Measurements from ENCODE around the gene HS6ST3.

The HS6ST3 gene

GRCh38 chr13:96792188-96792587 lies 702.3 kb downstream of the HS6ST3 start:
- Mint-ChIP-seq H3K27me3 (ENCODE audit: low read depth) (no peaks in the 10 kb centered on the region), H3K36me3 (ENCODE audit: low read depth) (no peaks in the 10 kb centered on the region), H3K4me1 (ENCODE audit: low read depth) (no peaks in the 10 kb centered on the region), H3K9me3 (no peaks in the 10 kb centered on the region), H3K4me3 (no peak overlapping the region), H3K27ac (no peak overlapping the region)

GRCh38 chr13:96792736-96793403 lies 703.0 kb downstream of the HS6ST3 start:
- Mint-ChIP-seq H3K9me3 (no peaks in the 10 kb centered on the region), H3K27ac (no peak overlapping the region), H3K36me3 (ENCODE audit: low read depth) (no peaks in the 10 kb centered on the region), H3K27me3 (ENCODE audit: low read depth) (no peaks in the 10 kb centered on the region), H3K4me3 (no peak overlapping the region), H3K4me1 (ENCODE audit: low read depth) (no peaks in the 10 kb centered on the region)

- no peaks in the 10 kb centered on the region for H3K36me3 Mint-ChIP-seq (ENCODE audit: low read depth)
- H3K4me1 Mint-ChIP-seq (ENCODE audit: low read depth) = no peaks in the 10 kb centered on the region
- no peaks in the 10 kb centered on the region for H3K9me3 Mint-ChIP-seq
- H3K27me3 Mint-ChIP-seq (ENCODE audit: low read depth) = no peaks in the 10 kb centered on the region
- H3K27ac Mint-ChIP-seq = no peak overlapping the region
- H3K4me3 Mint-ChIP-seq = no peak overlapping the region
These were observed 703.5 kb downstream of the HS6ST3 start for GRCh38 chr13:96793404-96793755.

- Mint-ChIP-seq H3K4me1 (ENCODE audit: low read depth) (no peaks in the 10 kb centered on the region), H3K27ac (no peak overlapping the region), H3K27me3 (ENCODE audit: low read depth) (no peaks in the 10 kb centered on the region), H3K4me3 (no peak overlapping the region), H3K9me3 (no peaks in the 10 kb centered on the region), H3K36me3 (ENCODE audit: low read depth) (no peaks in the 10 kb centered on the region)
These were observed 704.8 kb downstream of the HS6ST3 start for GRCh38 chr13:96794669-96795068.

- Mint-ChIP-seq H3K4me3 (no peak overlapping the region), H3K36me3 (ENCODE audit: low read depth) (no peaks in the 10 kb centered on the region), H3K9me3 (no peaks in the 10 kb centered on the region), H3K4me1 (ENCODE audit: low read depth) (no peaks in the 10 kb centered on the region), H3K27me3 (ENCODE audit: low read depth) (no peaks in the 10 kb centered on the region), H3K27ac (no peak overlapping the region)
These were observed 705.8 kb downstream of the HS6ST3 start for GRCh38 chr13:96795670-96796069.

GRCh38 chr13:96796091-96796633 lies 706.3 kb downstream of the HS6ST3 start:
- Mint-ChIP-seq H3K4me1 (ENCODE audit: low read depth) (no peaks in the 10 kb centered on the region), H3K27me3 (ENCODE audit: low read depth) (no peaks in the 10 kb centered on the region), H3K4me3 (no peak overlapping the region), H3K27ac (no peak overlapping the region), H3K9me3 (no peaks in the 10 kb centered on the region), H3K36me3 (ENCODE audit: low read depth) (no peaks in the 10 kb centered on the region)

GRCh38 chr13:96797136-96797535 lies 707.2 kb downstream of the HS6ST3 start:
- H3K27me3 Mint-ChIP-seq (ENCODE audit: low read depth) = no peaks in the 10 kb centered on the region
- no peak overlapping the region for H3K4me3 Mint-ChIP-seq
- no peak overlapping the region for H3K27ac Mint-ChIP-seq
- no peaks in the 10 kb centered on the region for H3K36me3 Mint-ChIP-seq (ENCODE audit: low read depth)
- no peaks in the 10 kb centered on the region for H3K9me3 Mint-ChIP-seq
- no peaks in the 10 kb centered on the region for H3K4me1 Mint-ChIP-seq (ENCODE audit: low read depth)

GRCh38 chr13:96803456-96804100 lies 713.7 kb downstream of the HS6ST3 start:
- Mint-ChIP-seq H3K4me3 (no peak overlapping the region), H3K36me3 (ENCODE audit: low read depth) (no peaks in the 10 kb centered on the region), H3K9me3 (peaks cover 3% of the 10 kb centered on the region), H3K27me3 (ENCODE audit: low read depth) (no peaks in the 10 kb centered on the region), H3K27ac (no peak overlapping the region), H3K4me1 (ENCODE audit: low read depth) (no peaks in the 10 kb centered on the region)

- no peaks in the 10 kb centered on the region for H3K4me1 Mint-ChIP-seq (ENCODE audit: low read depth)
- no peaks in the 10 kb centered on the region for H3K36me3 Mint-ChIP-seq (ENCODE audit: low read depth)
- no peak overlapping the region for H3K4me3 Mint-ChIP-seq
- no peaks in the 10 kb centered on the region for H3K27me3 Mint-ChIP-seq (ENCODE audit: low read depth)
- peaks cover 6% of the 10 kb centered on the region for H3K9me3 Mint-ChIP-seq
- H3K27ac Mint-ChIP-seq = no peak overlapping the region
These were observed 714.3 kb downstream of the HS6ST3 start for GRCh38 chr13:96804174-96804573.

GRCh38 chr13:96806746-96807145 lies 716.8 kb downstream of the HS6ST3 start:
- H3K36me3 Mint-ChIP-seq (ENCODE audit: low read depth) = no peaks in the 10 kb centered on the region
- H3K4me3 Mint-ChIP-seq = no peak overlapping the region
- no peak overlapping the region for H3K27ac Mint-ChIP-seq
- peaks cover 6% of the 10 kb centered on the region for H3K9me3 Mint-ChIP-seq
- H3K4me1 Mint-ChIP-seq (ENCODE audit: low read depth) = no peaks in the 10 kb centered on the region
- no peaks in the 10 kb centered on the region for H3K27me3 Mint-ChIP-seq (ENCODE audit: low read depth)

- Mint-ChIP-seq H3K36me3 (ENCODE audit: low read depth) (no peaks in the 10 kb centered on the region), H3K27ac (no peak overlapping the region), H3K4me1 (ENCODE audit: low read depth) (no peaks in the 10 kb centered on the region), H3K27me3 (ENCODE audit: low read depth) (no peaks in the 10 kb centered on the region), H3K4me3 (no peak overlapping the region), H3K9me3 (peaks cover 12% of the 10 kb centered on the region)
These were observed 719.6 kb downstream of the HS6ST3 start for GRCh38 chr13:96809366-96810096.

GRCh38 chr13:96810104-96810503 lies 720.2 kb downstream of the HS6ST3 start:
- Mint-ChIP-seq H3K4me1 (ENCODE audit: low read depth) (no peaks in the 10 kb centered on the region), H3K36me3 (ENCODE audit: low read depth) (no peaks in the 10 kb centered on the region)

GRCh38 chr13:96811049-96811448 lies 721.1 kb downstream of the HS6ST3 start:
- Mint-ChIP-seq H3K4me1 (ENCODE audit: low read depth) (no peaks in the 10 kb centered on the region), H3K27me3 (ENCODE audit: low read depth) (no peaks in the 10 kb centered on the region), H3K4me3 (no peak overlapping the region), H3K9me3 (peaks cover 15% of the 10 kb centered on the region), H3K36me3 (ENCODE audit: low read depth) (no peaks in the 10 kb centered on the region), H3K27ac (no peak overlapping the region)

More at GRCh38 chr13:96810104-96810503, 720.2 kb downstream of the HS6ST3 start:
- no peaks in the 10 kb centered on the region for H3K27me3 Mint-ChIP-seq (ENCODE audit: low read depth)
- no peak overlapping the region for H3K4me3 Mint-ChIP-seq
- peaks cover 15% of the 10 kb centered on the region for H3K9me3 Mint-ChIP-seq
- H3K27ac Mint-ChIP-seq = no peak overlapping the region

- Mint-ChIP-seq H3K4me3 (no peak overlapping the region), H3K27ac (no peak overlapping the region), H3K36me3 (ENCODE audit: low read depth) (no peaks in the 10 kb centered on the region), H3K27me3 (ENCODE audit: low read depth) (no peaks in the 10 kb centered on the region), H3K9me3 (peaks cover 9% of the 10 kb centered on the region), H3K4me1 (ENCODE audit: low read depth) (no peaks in the 10 kb centered on the region)
These were observed 726.4 kb downstream of the HS6ST3 start for GRCh38 chr13:96816261-96816660.

GRCh38 chr13:96816874-96817273 lies 727.0 kb downstream of the HS6ST3 start:
- no peaks in the 10 kb centered on the region for H3K36me3 Mint-ChIP-seq (ENCODE audit: low read depth)
- no peaks in the 10 kb centered on the region for H3K27me3 Mint-ChIP-seq (ENCODE audit: low read depth)
- no peak overlapping the region for H3K4me3 Mint-ChIP-seq
- no peak overlapping the region for H3K27ac Mint-ChIP-seq
- H3K4me1 Mint-ChIP-seq (ENCODE audit: low read depth) = no peaks in the 10 kb centered on the region
- peaks cover 9% of the 10 kb centered on the region for H3K9me3 Mint-ChIP-seq
